IPS-18a (cell line): ENCODE results near the gene ANXA9.

ENCODE experiments used
- H3K27ac ChIP-seq: one replicate; pipeline ENCODE4 v1.5.1; 2013; ENCODE audit warnings: low read length
- H3K27me3 ChIP-seq: one replicate; pipeline ENCODE4 v1.6.1; 2013; ENCODE audit warnings: mild to moderate bottlenecking, low read length; ENCODE audit not compliant: control insufficient read depth, insufficient read depth
- H3K36me3 ChIP-seq: one replicate; pipeline ENCODE4 v1.6.1; 2013; ENCODE audit warnings: low read depth, low read length; ENCODE audit not compliant: control insufficient read depth
- H3K4me1 ChIP-seq: one replicate; pipeline ENCODE4 v1.6.1; 2013; ENCODE audit warnings: low read depth, low read length; ENCODE audit not compliant: control insufficient read depth
- H3K4me3 ChIP-seq: one replicate; pipeline ENCODE4 v1.5.1; 2013; ENCODE audit warnings: low read length
- H3K9ac ChIP-seq: one replicate; pipeline ENCODE4 v1.6.1; 2013; ENCODE audit warnings: mild to moderate bottlenecking, low read length, moderate library complexity
- H3K9me3 ChIP-seq: one replicate; pipeline ENCODE4 v1.6.1; 2013; ENCODE audit warnings: low read depth, low read length; ENCODE audit not compliant: control insufficient read depth

Gene ANXA9

DNA sequence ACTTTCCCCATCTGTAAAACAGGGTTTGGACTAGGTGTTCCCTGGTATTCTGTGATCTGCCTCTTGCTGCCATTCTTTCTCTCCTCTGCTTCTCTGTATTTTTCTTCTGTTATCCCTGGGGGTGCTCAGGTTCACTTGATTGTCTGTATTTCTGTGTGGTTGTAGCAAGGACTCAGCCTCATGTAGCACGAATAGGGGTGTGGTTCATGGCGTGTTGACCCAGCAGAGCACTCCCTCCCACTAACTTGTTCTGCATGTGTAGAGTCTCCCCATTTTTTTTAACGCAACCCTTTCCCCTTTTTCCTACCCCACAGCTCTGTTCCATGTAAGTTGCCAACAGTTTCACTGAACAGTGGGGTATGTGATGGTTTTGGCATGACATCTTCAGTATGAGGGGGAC lies 53.1 kb downstream of the ANXA9 start:
- Histone ChIP-seq H3K9me3 (no peaks in the 10 kb centered on the region), H3K4me3 (no peak overlapping the region), H3K9ac (no peak overlapping the region), H3K36me3 (peaks cover 9% of the 10 kb centered on the region), H3K27ac (no peak overlapping the region), H3K27me3 (no peaks in the 10 kb centered on the region), H3K4me1 (peaks cover 8% of the 10 kb centered on the region)

DNA sequence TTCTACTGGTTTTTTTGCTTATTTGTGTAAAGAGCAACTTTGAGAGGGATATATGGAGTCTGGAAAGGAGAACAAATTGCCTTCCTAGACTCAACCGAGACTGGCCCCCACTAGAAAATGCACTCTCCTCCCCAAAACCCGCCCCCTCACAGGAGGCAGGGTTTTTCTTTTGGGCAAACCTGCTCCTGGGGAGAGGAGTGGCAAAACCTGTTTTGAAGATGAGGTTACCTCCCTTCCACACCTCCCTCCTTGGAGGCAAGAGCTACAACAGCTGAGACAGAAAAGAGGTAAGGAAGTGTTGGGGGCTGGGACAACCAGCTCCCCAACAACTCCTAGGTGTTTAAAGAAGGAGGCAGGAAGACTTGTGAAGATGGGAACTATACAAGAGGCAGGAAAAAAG lies 54.3 kb downstream of the ANXA9 start, which contains the start of gene BNIPL:
BNIPL (plus strand) TSS at position 231 of the 400 bp plus-strand sequence; CDS start at position 371, 140 bp downstream.
- H3K4me3 ChIP-seq: peak within 1 kb of the TSS; percentile 19
- no peaks in the 10 kb centered on the region for H3K9me3 ChIP-seq
- H3K4me1 ChIP-seq: peaks cover 8% of the 10 kb centered on the region
- peaks cover 9% of the 10 kb centered on the region for H3K36me3 ChIP-seq
- H3K9ac ChIP-seq: no peak within 1 kb of the TSS
- H3K27me3 ChIP-seq: no peaks in the 10 kb centered on the region
- H3K27ac ChIP-seq: no peak within 1 kb of the TSS

DNA sequence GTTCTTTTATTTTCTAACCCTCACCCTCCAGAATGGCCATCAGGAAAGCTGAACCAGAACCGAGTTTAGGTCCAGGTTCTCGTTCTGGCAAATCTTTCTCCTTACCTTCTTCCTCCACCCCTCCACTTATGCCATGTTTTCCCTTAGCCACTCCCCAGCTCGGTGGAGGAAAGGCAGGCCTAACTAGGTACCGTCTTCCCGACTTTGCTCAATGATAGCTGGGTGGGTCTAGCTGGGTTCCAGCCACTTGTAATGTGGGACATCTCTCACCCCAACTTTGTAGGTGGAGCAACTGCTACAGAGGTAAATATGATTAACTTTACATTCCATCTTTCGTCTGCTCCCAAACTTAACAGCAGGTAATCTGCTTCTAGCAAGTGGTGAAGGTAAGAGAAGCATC lies 54.9 kb downstream of the ANXA9 start:
- Histone ChIP-seq H3K4me1 (peaks cover 8% of the 10 kb centered on the region), H3K9ac (no peak overlapping the region), H3K4me3 (no peak overlapping the region), H3K27me3 (no peaks in the 10 kb centered on the region), H3K9me3 (no peaks in the 10 kb centered on the region), H3K36me3 (peaks cover 9% of the 10 kb centered on the region), H3K27ac (no peak overlapping the region)

DNA sequence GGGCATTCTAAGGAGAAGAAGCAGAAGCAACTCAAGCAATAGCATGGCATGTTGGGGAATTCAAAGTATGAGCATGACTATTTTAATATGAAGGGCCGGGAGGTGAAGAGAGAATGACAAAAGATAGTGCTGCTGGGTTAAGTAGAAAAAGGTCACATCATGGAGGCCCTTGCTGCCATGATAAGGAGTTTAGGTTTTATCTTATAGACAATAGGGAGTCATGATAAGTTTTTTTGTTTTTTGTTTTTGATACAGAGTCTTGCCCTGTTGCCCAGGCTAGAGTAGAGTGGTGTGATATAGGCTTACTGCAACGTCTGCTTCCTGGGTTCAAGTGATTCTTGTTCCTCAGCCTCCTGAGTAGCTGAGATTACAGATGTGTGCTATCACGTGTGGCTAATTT lies 57.4 kb downstream of the ANXA9 start:
- H3K4me3 ChIP-seq: no peak overlapping the region
- H3K9ac ChIP-seq: no peak overlapping the region
- peaks cover 4% of the 10 kb centered on the region for H3K36me3 ChIP-seq

DNA sequence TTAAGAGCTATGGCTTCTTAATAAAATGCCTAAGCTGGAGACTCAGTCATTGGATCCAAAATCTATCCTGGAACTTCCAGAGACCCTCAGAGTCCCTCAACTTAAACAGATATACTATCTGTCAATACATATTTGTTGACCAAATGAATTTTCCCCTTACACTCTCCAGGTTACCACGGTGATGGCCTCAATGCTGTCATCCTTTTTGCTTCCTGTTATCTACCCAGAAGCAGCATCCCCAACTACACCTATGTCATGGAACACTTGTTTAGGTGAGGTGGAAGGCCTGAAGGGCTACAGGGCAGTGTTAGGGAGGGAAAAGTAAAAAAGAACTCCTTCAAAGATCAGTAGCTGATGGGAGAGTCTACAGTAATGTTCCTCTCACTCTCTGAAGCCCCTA lies 61.1 kb downstream of the ANXA9 start:
- Histone ChIP-seq H3K9me3 (no peaks in the 10 kb centered on the region), H3K27me3 (no peaks in the 10 kb centered on the region), H3K36me3 (no peaks in the 10 kb centered on the region), H3K4me3 (no peak overlapping the region), H3K9ac (no peak overlapping the region), H3K27ac (no peak overlapping the region), H3K4me1 (no peaks in the 10 kb centered on the region)

More for the DNA sequence above, 57.4 kb downstream of the ANXA9 start:
- H3K4me1 ChIP-seq: peaks cover 8% of the 10 kb centered on the region
- no peaks in the 10 kb centered on the region for H3K9me3 ChIP-seq
- H3K27ac ChIP-seq: no peak overlapping the region
- no peaks in the 10 kb centered on the region for H3K27me3 ChIP-seq
